Glutamatergic neuron (in vitro differentiated cells): Measurements from ENCODE around the gene PBLD. TPM values are rescaled to one million over a fixed set of nuclear protein-coding genes. Genes with fewer than 3 reads are reported as not detected.
A peak's percentile ranks its signal among the peaks of the same experiment; 100 is the strongest.

ENCODE experiments used
- DNase-seq: peaks from one replicate; pipeline ENCODE4 v3.0.0; 2022
- H3K27ac Mint-ChIP-seq: one replicate; pipeline ENCODE4 v1.8.0; 2020; ENCODE audit warnings: mild to moderate bottlenecking, mixed read lengths, inconsistent platforms; ENCODE audit not compliant: unreplicated experiment
- H3K27me3 Mint-ChIP-seq: one replicate; pipeline ENCODE4 v1.8.0; 2020; ENCODE audit warnings: mild to moderate bottlenecking, moderate library complexity, mixed read lengths, inconsistent platforms; ENCODE audit not compliant: unreplicated experiment
- H3K36me3 Mint-ChIP-seq: one replicate; pipeline ENCODE4 v1.8.0; 2020; ENCODE audit warnings: mild to moderate bottlenecking, mixed read lengths, inconsistent platforms; ENCODE audit not compliant: unreplicated experiment
- H3K4me1 Mint-ChIP-seq: one replicate; pipeline ENCODE4 v1.8.0; 2020; ENCODE audit warnings: mild to moderate bottlenecking, low read depth, mixed read lengths, inconsistent platforms; ENCODE audit not compliant: unreplicated experiment
- H3K4me3 Mint-ChIP-seq: one replicate; pipeline ENCODE4 v1.8.0; 2020; ENCODE audit warnings: mild to moderate bottlenecking, mixed read lengths, inconsistent platforms; ENCODE audit not compliant: unreplicated experiment
- H3K9me3 Mint-ChIP-seq: one replicate; pipeline ENCODE4 v1.8.0; 2020; ENCODE audit warnings: mild to moderate bottlenecking, moderate library complexity, mixed read lengths, inconsistent platforms; ENCODE audit not compliant: unreplicated experiment
- total RNA-seq: library from RNA; stranded (reverse); fragmentation: NEBNext Ultra II Directional; extraction: Animal tissue kit (Norgen Biotek cat#: 25700); gene quantifications from one replicate; pipeline ENCODE4 v1.2.1, GENCODE V29; 2021; ENCODE audit not compliant: unreplicated experiment
- TF ChIP-seq, protein P1 (sequence below): fragments of 200-600 bp; sonication (generic); IDR thresholded peaks from one replicate; pipeline ENCODE4 v1.5.0; 2021; ENCODE audit not compliant: partially characterized antibody, unreplicated experiment

Gene PBLD
- total RNA-seq, 1 donor from 2014 or later = 10.3 TPM

DNA sequence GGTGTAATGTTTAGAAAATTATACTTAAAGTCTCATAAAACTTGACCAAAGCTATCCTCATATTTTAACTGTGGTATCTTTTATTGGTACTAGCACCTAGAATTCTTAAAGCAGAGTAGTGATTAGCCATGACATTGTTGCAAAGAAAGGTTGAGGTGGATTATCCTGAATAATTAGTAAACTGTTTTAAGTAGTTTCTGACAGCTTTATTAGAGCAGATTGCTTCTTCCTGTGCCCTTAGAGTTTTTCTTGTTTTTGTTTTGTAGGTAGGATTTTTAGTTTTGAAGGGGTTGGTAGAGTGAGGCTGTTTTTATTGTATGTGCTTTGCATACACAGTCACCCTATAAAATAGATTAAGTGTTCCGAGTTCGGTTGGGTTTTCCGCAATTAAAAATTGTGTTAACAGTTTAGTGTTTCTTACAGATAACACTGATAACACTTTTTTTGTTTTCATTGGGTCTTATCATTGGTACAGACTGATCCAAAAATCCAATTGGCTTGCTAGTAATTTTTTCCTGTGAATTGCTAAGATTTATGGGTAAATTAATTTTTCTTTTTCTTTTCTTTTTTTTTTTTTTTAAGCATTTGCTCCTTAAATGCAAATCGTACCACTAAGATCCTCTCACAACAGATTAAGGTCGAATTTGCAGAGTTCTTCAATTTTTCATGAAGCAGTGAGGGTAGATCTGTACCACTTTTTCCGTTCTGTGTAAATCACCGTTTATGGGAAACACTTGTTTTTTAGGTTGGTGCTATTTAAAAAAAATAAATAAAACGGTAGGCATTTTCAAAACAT is 2.1 kb upstream of the PBLD start:
- TF ChIP-seq, protein P1, sequence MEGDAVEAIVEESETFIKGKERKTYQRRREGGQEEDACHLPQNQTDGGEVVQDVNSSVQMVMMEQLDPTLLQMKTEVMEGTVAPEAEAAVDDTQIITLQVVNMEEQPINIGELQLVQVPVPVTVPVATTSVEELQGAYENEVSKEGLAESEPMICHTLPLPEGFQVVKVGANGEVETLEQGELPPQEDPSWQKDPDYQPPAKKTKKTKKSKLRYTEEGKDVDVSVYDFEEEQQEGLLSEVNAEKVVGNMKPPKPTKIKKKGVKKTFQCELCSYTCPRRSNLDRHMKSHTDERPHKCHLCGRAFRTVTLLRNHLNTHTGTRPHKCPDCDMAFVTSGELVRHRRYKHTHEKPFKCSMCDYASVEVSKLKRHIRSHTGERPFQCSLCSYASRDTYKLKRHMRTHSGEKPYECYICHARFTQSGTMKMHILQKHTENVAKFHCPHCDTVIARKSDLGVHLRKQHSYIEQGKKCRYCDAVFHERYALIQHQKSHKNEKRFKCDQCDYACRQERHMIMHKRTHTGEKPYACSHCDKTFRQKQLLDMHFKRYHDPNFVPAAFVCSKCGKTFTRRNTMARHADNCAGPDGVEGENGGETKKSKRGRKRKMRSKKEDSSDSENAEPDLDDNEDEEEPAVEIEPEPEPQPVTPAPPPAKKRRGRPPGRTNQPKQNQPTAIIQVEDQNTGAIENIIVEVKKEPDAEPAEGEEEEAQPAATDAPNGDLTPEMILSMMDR = no peak

DNA sequence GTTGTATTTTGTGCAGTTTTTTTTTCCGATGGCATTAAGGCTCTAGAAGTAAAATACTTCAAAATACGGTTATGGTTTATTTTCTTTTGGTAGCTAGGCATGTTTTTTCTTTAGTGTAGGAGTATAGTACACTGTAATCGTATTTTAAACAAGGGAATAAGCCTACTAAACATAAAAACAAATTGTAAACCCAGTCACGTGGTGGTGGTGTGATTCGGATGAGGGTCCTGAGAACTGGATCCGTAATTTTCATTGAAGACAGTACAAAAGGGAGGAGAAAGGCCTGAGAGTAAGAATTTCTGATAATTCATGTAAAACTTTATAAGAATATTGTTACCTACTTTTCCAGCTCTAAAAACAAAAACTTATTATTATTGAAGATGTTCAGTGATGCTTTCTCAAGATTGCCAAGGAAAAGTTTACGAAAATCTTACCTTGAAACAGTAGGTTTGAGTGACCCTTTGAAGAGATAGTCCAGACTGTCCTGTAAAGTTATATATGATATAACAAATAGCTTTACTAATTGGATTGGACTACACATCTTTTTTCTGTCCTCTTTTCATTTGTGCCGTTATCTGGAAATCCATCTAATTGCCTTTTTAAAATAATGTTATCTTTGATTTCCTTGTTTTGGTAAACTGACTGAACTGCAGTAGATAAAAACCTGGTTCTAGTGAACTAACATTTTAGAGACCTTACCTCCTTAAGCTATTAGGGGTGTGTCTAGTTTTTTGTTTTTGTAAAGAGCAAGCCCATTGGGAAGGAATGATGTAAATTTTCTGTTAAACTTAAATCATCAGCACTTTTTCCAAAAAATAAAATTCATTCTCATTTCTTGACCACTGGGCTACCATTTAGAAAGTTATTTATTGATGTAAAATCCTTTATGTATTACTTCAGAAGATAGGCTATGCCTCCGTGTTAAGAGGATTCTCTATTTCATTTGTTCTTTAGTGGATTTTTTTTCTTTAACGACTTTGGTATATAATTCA is 1.0 kb upstream of the PBLD start:
- TF ChIP-seq, protein P1 = no peak
- peak overlapping the region; percentile 96 for H3K4me3 Mint-ChIP-seq
- H3K27ac Mint-ChIP-seq = peak overlapping the region; percentile 100
- peaks cover 5% of the 10 kb centered on the region for H3K36me3 Mint-ChIP-seq
- H3K4me1 Mint-ChIP-seq = peaks cover 39% of the 10 kb centered on the region
- H3K9me3 Mint-ChIP-seq = peaks cover 16% of the 10 kb centered on the region
- peaks cover 20% of the 10 kb centered on the region for H3K27me3 Mint-ChIP-seq
- no peak for DNase-seq

More for the DNA sequence above, 2.1 kb upstream of the PBLD start:
- Mint-ChIP-seq H3K4me1 (peaks cover 36% of the 10 kb centered on the region), H3K27ac (peak overlapping the region; percentile 34), H3K27me3 (peaks cover 20% of the 10 kb centered on the region), H3K4me3 (peak overlapping the region; percentile 96), H3K9me3 (peaks cover 16% of the 10 kb centered on the region), H3K36me3 (peaks cover 5% of the 10 kb centered on the region)
- DNase-seq = no peak

DNA sequence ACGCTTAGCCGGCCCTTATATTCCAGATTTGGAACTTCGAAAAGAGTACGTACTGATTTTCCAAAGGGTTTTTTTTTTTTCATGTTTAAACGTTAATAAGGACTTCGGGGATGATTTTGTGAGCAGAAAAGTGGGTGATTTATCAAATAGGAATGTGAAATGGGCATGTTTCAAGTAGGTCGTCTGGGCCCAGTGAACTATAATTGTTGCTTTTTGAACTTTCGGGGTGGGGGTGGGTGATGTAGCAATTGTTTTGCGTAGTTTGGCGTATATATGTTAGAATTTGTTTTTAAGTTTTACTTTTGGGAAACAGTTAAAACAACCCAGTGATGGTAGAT is 299 bp upstream of the PBLD start:
- Mint-ChIP-seq H3K27ac (peak overlapping the region; percentile 100), H3K27me3 (peaks cover 20% of the 10 kb centered on the region), H3K9me3 (peaks cover 16% of the 10 kb centered on the region), H3K4me3 (peak overlapping the region; percentile 96), H3K4me1 (peaks cover 45% of the 10 kb centered on the region), H3K36me3 (peaks cover 5% of the 10 kb centered on the region)
- DNase-seq = no peak
- TF ChIP-seq, protein P1 = no peak

DNA sequence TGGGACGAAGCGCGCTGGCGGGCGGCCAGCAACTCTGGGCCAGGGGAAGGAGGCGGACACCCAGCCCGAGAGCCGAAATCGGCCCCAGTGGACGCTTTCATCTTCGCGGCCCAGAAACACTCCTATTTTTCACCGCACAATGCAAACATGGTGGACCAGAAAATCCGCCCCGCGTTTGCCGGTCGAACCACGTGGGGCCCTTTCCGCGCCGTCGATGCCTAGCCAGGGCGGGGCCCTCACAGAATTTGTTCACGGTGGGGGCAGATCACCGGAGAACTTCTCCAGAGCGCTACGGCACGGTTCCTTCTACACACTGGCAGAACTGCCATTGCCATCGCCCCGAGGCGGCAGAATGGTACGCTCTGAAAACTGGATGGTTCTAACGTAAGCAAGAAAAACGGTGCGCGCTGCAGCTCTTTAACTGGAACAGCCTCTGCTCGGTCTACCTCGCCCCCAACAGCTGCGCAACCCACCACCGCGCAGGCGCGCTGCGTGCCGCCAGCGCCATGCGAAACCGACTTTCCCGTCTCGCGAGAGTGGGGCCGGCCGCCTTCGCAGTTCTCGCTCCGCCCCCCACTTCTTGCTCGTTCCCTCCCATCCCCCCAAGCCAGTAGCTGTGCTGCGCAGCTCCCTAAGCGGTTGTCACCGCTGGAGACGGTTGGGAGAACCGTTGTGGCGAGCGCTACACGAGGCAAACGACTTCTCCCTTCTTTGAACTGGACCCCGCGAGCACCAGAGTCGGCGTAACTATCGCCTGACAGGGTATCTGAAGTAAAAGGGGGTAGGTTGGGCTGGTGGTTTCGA is 1.1 kb downstream of the PBLD start, which contains the start of gene HNRNPH3:
Gene HNRNPH3, plus strand, starts transcription at position 610 of the 804 bp plus-strand sequence. CDS start 5,158 bp downstream, outside the sequence.
- Mint-ChIP-seq H3K9me3 (peaks cover 16% of the 10 kb centered on the region), H3K27ac (peak within 1 kb of the TSS; percentile 100), H3K36me3 (peaks cover 5% of the 10 kb centered on the region), H3K4me1 (peaks cover 35% of the 10 kb centered on the region), H3K4me3 (peak within 1 kb of the TSS; percentile 96), H3K27me3 (peaks cover 20% of the 10 kb centered on the region)
- DNase-seq = peak; percentile 99
- TF ChIP-seq, protein P1 = no peak
